Measurements from ENCODE around the gene FHOD3. TPM values are rescaled to one million over a fixed set of nuclear protein-coding genes. Genes with fewer than 3 reads are reported as not detected.
"Not testable (repeated sequence)": the region's sequence is repeated elsewhere in the genome, so short reads cannot be mapped to it uniquely, and the experiment has no call there.

Gene FHOD3
- total RNA-seq, 1 donor from 2014 or later, result 16.3 TPM

DNA sequence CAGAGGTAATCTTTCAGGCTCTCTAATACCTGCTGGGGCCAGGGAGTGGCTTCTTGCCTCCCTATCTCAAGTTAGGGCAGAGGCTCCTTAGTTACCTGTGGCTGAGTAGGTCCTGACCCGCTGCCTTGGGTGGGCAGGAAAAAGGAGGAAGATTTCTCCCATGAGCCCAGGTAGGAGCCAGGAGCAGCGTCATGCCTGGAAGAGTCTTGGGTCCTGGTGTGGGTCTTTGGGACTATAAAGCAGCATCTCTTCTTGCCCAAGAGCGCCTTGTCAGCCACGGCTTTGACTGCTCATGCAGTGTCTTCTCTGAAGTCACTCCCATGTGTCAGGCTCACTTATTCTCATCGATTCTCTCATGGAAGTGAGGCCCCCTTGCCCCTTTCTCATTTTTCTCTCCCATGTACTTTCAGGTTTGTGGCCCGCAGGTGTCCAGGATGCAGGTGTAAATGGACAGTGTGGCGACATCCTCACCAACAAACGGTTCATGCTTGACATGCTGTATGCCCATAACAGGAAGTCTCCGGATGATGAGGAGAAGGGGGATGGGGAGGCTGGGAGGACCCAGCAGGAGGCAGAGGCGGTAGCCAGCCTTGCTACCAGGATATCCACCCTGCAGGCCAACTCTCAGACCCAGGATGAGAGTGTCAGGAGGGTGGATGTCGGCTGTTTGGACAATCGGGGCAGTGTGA, 420.1 kb downstream of the FHOD3 start:
- Mint-ChIP-seq H3K27ac (no peak overlapping the region), H3K36me3 (no peaks in the 10 kb centered on the region)

DNA sequence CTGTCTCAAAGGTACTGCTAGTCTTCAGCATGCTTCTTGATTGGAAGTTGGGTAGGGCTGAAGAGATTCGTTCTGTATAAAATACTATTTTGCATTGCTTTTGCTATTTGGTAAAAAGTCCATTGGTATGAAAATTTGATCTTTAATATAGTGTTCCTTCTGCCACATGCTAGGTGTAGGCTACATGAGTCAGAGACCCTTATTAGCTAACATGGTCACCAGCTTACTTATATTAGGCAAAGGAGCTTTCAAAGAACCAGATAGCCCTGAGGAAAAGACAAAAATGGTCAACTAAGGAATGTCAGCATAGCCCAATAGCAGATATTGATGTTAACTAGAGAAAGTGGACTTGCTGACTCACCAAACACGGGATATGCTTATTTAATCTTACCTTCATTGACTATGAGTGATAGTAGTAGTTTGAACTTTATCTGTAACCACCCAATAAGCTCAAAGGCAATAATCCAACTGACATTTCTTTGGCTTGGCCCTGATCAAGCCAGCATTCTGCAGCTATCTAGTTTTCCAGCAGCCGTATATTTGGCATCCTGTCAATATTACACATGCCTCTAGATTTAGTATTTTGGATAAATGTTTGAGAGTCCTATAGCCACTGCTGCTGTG, 421.3 kb downstream of the FHOD3 start:
- Mint-ChIP-seq H3K27me3 (ENCODE audit: low read depth) (peaks cover 8% of the 10 kb centered on the region), H3K9me3 (no peaks in the 10 kb centered on the region), H3K27ac (no peak overlapping the region), H3K4me1 (no peaks in the 10 kb centered on the region), H3K36me3 (no peaks in the 10 kb centered on the region), H3K4me3 (no peak overlapping the region)
- TF ChIP-seq, protein P1, sequence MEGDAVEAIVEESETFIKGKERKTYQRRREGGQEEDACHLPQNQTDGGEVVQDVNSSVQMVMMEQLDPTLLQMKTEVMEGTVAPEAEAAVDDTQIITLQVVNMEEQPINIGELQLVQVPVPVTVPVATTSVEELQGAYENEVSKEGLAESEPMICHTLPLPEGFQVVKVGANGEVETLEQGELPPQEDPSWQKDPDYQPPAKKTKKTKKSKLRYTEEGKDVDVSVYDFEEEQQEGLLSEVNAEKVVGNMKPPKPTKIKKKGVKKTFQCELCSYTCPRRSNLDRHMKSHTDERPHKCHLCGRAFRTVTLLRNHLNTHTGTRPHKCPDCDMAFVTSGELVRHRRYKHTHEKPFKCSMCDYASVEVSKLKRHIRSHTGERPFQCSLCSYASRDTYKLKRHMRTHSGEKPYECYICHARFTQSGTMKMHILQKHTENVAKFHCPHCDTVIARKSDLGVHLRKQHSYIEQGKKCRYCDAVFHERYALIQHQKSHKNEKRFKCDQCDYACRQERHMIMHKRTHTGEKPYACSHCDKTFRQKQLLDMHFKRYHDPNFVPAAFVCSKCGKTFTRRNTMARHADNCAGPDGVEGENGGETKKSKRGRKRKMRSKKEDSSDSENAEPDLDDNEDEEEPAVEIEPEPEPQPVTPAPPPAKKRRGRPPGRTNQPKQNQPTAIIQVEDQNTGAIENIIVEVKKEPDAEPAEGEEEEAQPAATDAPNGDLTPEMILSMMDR (IDR thresholded peaks at IDR 0.05; ENCODE audit: unreplicated experiment), result no peak
- no peak for DNase-seq (ENCODE audit: low spot score in 2 of 2, unreplicated experiment in 2 of 2)

More for the DNA sequence above, 420.1 kb downstream of the FHOD3 start:
- DNase-seq (ENCODE audit: low spot score in 2 of 2, unreplicated experiment in 2 of 2), result no peak
- Mint-ChIP-seq H3K4me3 (no peak overlapping the region), H3K4me1 (no peaks in the 10 kb centered on the region), H3K27me3 (ENCODE audit: low read depth) (peaks cover 3% of the 10 kb centered on the region), H3K9me3 (no peaks in the 10 kb centered on the region)
- TF ChIP-seq, protein P1 (IDR thresholded peaks at IDR 0.05; ENCODE audit: unreplicated experiment), result no peak

DNA sequence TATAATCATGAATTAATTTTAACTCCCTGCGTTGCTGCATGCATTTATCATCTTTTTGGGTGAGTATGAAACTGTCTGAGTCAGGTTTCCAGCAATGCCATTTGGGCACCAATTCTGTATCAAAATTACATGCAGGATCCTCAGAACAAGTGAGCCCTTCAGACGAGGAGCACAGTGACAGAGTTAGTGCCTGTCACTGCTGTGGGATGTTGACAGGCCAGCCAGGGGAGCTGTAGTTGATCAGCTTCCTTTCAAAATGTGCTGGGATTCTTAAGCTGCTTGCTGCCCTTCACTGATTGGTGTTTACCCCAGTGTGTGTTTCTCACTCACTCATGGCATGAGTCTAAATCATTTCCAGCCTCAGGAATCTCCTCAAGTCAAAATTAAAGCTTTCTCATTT, 422.1 kb downstream of the FHOD3 start:
- Mint-ChIP-seq H3K9me3 (no peaks in the 10 kb centered on the region), H3K4me1 (no peaks in the 10 kb centered on the region), H3K4me3 (no peak overlapping the region), H3K27ac (no peak overlapping the region), H3K27me3 (ENCODE audit: low read depth) (peaks cover 10% of the 10 kb centered on the region), H3K36me3 (no peaks in the 10 kb centered on the region)
- TF ChIP-seq, protein P1 (IDR thresholded peaks at IDR 0.05; ENCODE audit: unreplicated experiment), result no peak
- DNase-seq (ENCODE audit: low spot score in 2 of 2, unreplicated experiment in 2 of 2), result no peak

GRCh38 chr18:36721351-36721750, 423.8 kb downstream of the FHOD3 start:
- not testable (repeated sequence) for DNase-seq (ENCODE audit: low spot score in 2 of 2, unreplicated experiment in 2 of 2); H3K36me3 Mint-ChIP-seq; H3K27ac Mint-ChIP-seq; H3K4me1 Mint-ChIP-seq; H3K9me3 Mint-ChIP-seq; H3K4me3 Mint-ChIP-seq
- H3K27me3 Mint-ChIP-seq (ENCODE audit: low read depth), result peaks cover 17% of the 10 kb centered on the region

GRCh38 chr18:36724169-36724568, 426.7 kb downstream of the FHOD3 start:
- H3K9me3 Mint-ChIP-seq, result no peaks in the 10 kb centered on the region
- H3K36me3 Mint-ChIP-seq, result no peaks in the 10 kb centered on the region
- no peak overlapping the region for H3K27ac Mint-ChIP-seq
- H3K4me3 Mint-ChIP-seq, result no peak overlapping the region
- H3K4me1 Mint-ChIP-seq, result no peaks in the 10 kb centered on the region
- DNase-seq (ENCODE audit: low spot score in 2 of 2, unreplicated experiment in 2 of 2), result no peak
- H3K27me3 Mint-ChIP-seq (ENCODE audit: low read depth), result peaks cover 17% of the 10 kb centered on the region
- TF ChIP-seq, protein P1 (IDR thresholded peaks at IDR 0.05; ENCODE audit: unreplicated experiment), result no peak

- no peaks in the 10 kb centered on the region for H3K9me3 Mint-ChIP-seq
- DNase-seq (ENCODE audit: low spot score in 2 of 2, unreplicated experiment in 2 of 2), result no peak
Observed at GRCh38 chr18:36724591-36725001, 427.1 kb downstream of the FHOD3 start.

More at GRCh38 chr18:36724591-36725001, 427.1 kb downstream of the FHOD3 start:
- H3K27ac Mint-ChIP-seq, result no peak overlapping the region
- no peaks in the 10 kb centered on the region for H3K4me1 Mint-ChIP-seq
- H3K4me3 Mint-ChIP-seq, result no peak overlapping the region
- peaks cover 17% of the 10 kb centered on the region for H3K27me3 Mint-ChIP-seq (ENCODE audit: low read depth)
- H3K36me3 Mint-ChIP-seq, result no peaks in the 10 kb centered on the region
- TF ChIP-seq, protein P1 (IDR thresholded peaks at IDR 0.05; ENCODE audit: unreplicated experiment), result no peak
